Kidney (tissue), 14 donors: Measurements from ENCODE around the gene LYPLA2. TPM values are rescaled to one million over a fixed set of nuclear protein-coding genes. Genes with fewer than 3 reads are reported as not detected.

Experiments used
- DNase-seq, 5 donors: peaks; one replicate each; pipeline ENCODE4 v3.0.0-alpha.2; 2013 to 2020
- FAIRE-seq: peaks from 2 replicates; lab custom pipeline; 2012; peaks lifted over from hg19 to GRCh38; lab: Jason Lieb, UNC
- H3K27ac ChIP-seq, 2 donors: one replicate each; pipeline ENCODE4 v1.7.0; 2013; ENCODE audit warnings: low read depth in 2 of 2, low read length in 2 of 2, inconsistent platforms in 1 of 2
- H3K27me3 ChIP-seq: one replicate; pipeline ENCODE4 v1.7.1; 2013; ENCODE audit warnings: low read length, inconsistent platforms; ENCODE audit not compliant: control insufficient read depth, insufficient read depth
- H3K36me3 ChIP-seq, 3 donors: one replicate each; pipeline versions ENCODE4 v1.7.0 to v1.7.1; 2013; ENCODE audit warnings: low read length in 3 of 3, control low read depth in 1 of 3, inconsistent platforms in 1 of 3; ENCODE audit not compliant: insufficient read depth in 3 of 3, control insufficient read depth in 2 of 3
- H3K4me1 ChIP-seq, 3 donors: one replicate each; pipeline versions ENCODE4 v1.7.0 to v1.7.1; 2013; ENCODE audit warnings: low read length in 3 of 3, inconsistent platforms in 1 of 3, low read depth in 1 of 3; ENCODE audit not compliant: control insufficient read depth in 2 of 3, insufficient read depth in 2 of 3
- H3K4me3 ChIP-seq, 3 donors: one replicate each; pipeline versions ENCODE4 v1.7.0 to v1.8.1; 2013; ENCODE audit warnings: low read length in 3 of 3, control low read depth in 1 of 3, inconsistent platforms in 1 of 3
- H3K9ac ChIP-seq, 3 donors: one replicate each; pipeline versions ENCODE4 v1.7.0 to v1.7.1; 2013; ENCODE audit warnings: low read length in 3 of 3, control low read depth in 1 of 3, inconsistent platforms in 1 of 3
- H3K9me3 ChIP-seq, 3 donors: one replicate each; pipeline versions ENCODE4 v1.7.0 to v1.7.1; 2013; ENCODE audit warnings: low read length in 3 of 3, control low read depth in 1 of 3, inconsistent platforms in 1 of 3; ENCODE audit not compliant: control insufficient read depth in 2 of 3, insufficient read depth in 1 of 3
- CTCF ChIP-seq: IDR thresholded peaks from 3 replicates; pipeline ENCODE4 v1.5.1; 2012; ENCODE audit warnings: mild to moderate bottlenecking, moderate library complexity, borderline replicate concordance; ENCODE audit not compliant: insufficient read depth; ENCODE audit errors: extremely low read depth
- intact Hi-C: fragments of 100-400 bp; cut with DNase I; formaldehyde crosslinking; loops from one replicate; pipeline ENCODE4 v1.11.1; 2022
- polyA plus RNA-seq: library from polyadenylated mRNA; stranded (reverse); fragments of 350-450 nt; fragmentation: Illumina TruSeq; extraction: RNeasy Lipid Tissue Mini Kit (QIAGEN cat#74804); gene quantifications from one replicate; pipeline ENCODE4 v1.2.3, GENCODE V29; 2014; ENCODE audit warnings: low read depth, low replicate concordance; ENCODE audit not compliant: insufficient read depth
- total RNA-seq: library from RNA; stranded (reverse); fragmentation: NEBNext Ultra II Directional; extraction: Animal tissue kit (Norgen Biotek cat#: 25700); gene quantifications from one replicate; pipeline ENCODE4 v1.2.1, GENCODE V29; 2021
- donor health status: control.
- donor health status: control.
- donor health status: control.
- donor health status: control.
- donor health status: control.
- donor health status: DM: yes; HTN: yes; CAD: no.
- donor health status: Normal renal cell carcinoma (clear cell type).

Gene LYPLA2
- total and polyA plus RNA-seq, 2 donors from 2014 or later: 71.3 to 133 TPM

GRCh38 chr1:23810818-23811540, 20.0 kb downstream of the LYPLA2 start:
- Histone ChIP-seq H3K4me1 (peaks cover 0 to 9% (median 6%) of the 10 kb centered on the region in 3 donors), H3K27ac (no peak overlapping the region), H3K27me3 (no peaks in the 10 kb centered on the region), H3K9me3 (no peaks in the 10 kb centered on the region), H3K36me3 (peaks cover 4 to 30% (median 28%) of the 10 kb centered on the region in 3 donors), H3K9ac (no peak overlapping the region), H3K4me3 (no peak overlapping the region)
- FAIRE-seq: no peak
- peak in 3 of 5 donors; percentile 52 to 60 (median 56) for DNase-seq
- peak; percentile 52 for TF ChIP-seq CTCF
- intact Hi-C loops: no loop called here

GRCh38 chr1:23814016-23814415, 23.1 kb downstream of the LYPLA2 start:
- H3K27me3 ChIP-seq: no peaks in the 10 kb centered on the region
- no peak overlapping the region for H3K9ac ChIP-seq
- no peak for TF ChIP-seq CTCF
- DNase-seq: no peak
- no peak for FAIRE-seq
- intact Hi-C loops: no loop called here
- peaks cover 0 to 9% (median 6%) of the 10 kb centered on the region in 3 donors for H3K4me1 ChIP-seq
- no peak overlapping the region for H3K27ac ChIP-seq
- H3K4me3 ChIP-seq: no peak overlapping the region
- H3K36me3 ChIP-seq: peaks cover 2 to 31% (median 23%) of the 10 kb centered on the region in 3 donors
- no peaks in the 10 kb centered on the region for H3K9me3 ChIP-seq

- no peak for FAIRE-seq
- H3K27ac ChIP-seq: no peak overlapping the region
- no peak overlapping the region for H3K9ac ChIP-seq
- no peaks in the 10 kb centered on the region for H3K27me3 ChIP-seq
- intact Hi-C loops: no loop called here
- H3K9me3 ChIP-seq: no peaks in the 10 kb centered on the region
- no peak for DNase-seq
- H3K4me1 ChIP-seq: no peaks in the 10 kb centered on the region
- no peak for TF ChIP-seq CTCF
- no peak overlapping the region for H3K4me3 ChIP-seq
- H3K36me3 ChIP-seq: peaks cover 2 to 31% (median 27%) of the 10 kb centered on the region in 3 donors
These were observed 25.4 kb downstream of the LYPLA2 start for GRCh38 chr1:23816361-23816760.

- FAIRE-seq: no peak
- Histone ChIP-seq H3K4me1 (no peaks in the 10 kb centered on the region), H3K27me3 (no peaks in the 10 kb centered on the region), H3K36me3 (peaks cover 2 to 31% (median 27%) of the 10 kb centered on the region in 3 donors), H3K27ac (no peak overlapping the region), H3K9me3 (no peaks in the 10 kb centered on the region), H3K9ac (no peak overlapping the region), H3K4me3 (no peak overlapping the region)
- TF ChIP-seq CTCF: no peak
- intact Hi-C loops: no loop called here
- DNase-seq: no peak
These were observed 26.0 kb downstream of the LYPLA2 start for GRCh38 chr1:23816906-23817305.
